DND-41 (cell line): ENCODE data around the gene RNF2.

Experiments
- CTCF ChIP-seq: IDR thresholded peaks from 2 replicates; pipeline ENCODE4 v1.5.1; 2012; ENCODE audit warnings: borderline replicate concordance, low read length, moderate library complexity, mild to moderate bottlenecking; ENCODE audit not compliant: poor library complexity, severe bottlenecking; ENCODE audit errors: extremely low read depth
- EZH2 ChIP-seq: IDR thresholded peaks from 3 replicates; pipeline ENCODE4 v1.6.1; 2012; ENCODE audit warnings: borderline replicate concordance, low read depth, mild to moderate bottlenecking, moderate library complexity, low read length, inconsistent platforms; ENCODE audit not compliant: severe bottlenecking

GRCh38 chr1:185017966-185018365 lies 27.4 kb upstream of the RNF2 start:
- no peak for TF ChIP-seq CTCF
- TF ChIP-seq EZH2: no peak
